DND-41 (cell line): ENCODE data around the gene TENT4B.

Experiments
- ATAC-seq: fragments of 200-7000 bp; cut with Tn5 transposase; 3 replicates; pipeline ENCODE4 v1.9.1; 2021; ENCODE audit warnings: low read depth; ENCODE audit not compliant: insufficient read depth
- DNase-seq: peaks from one replicate; pipeline ENCODE4 v3.0.0-alpha.2; 2020
- H2AFZ ChIP-seq: 2 replicates; pipeline ENCODE4 v1.6.0; 2012; ENCODE audit warnings: low read depth, low read length
- H3K27ac ChIP-seq: 2 replicates; pipeline ENCODE4 v1.5.1; 2012; ENCODE audit warnings: low read length, inconsistent platforms
- H3K27me3 ChIP-seq: fragments of 200-600 bp; sonication (generic); 2 replicates; pipeline ENCODE4 v1.6.0; 2012; ENCODE audit warnings: low read length, mild to moderate bottlenecking, inconsistent platforms; ENCODE audit not compliant: insufficient read depth, poor library complexity
- H3K36me3 ChIP-seq: 2 replicates; pipeline ENCODE4 v1.5.1; 2012; ENCODE audit warnings: low read length, inconsistent platforms; ENCODE audit not compliant: insufficient read depth
- H3K4me1 ChIP-seq: 2 replicates; pipeline ENCODE4 v1.5.1; 2012; ENCODE audit warnings: mild to moderate bottlenecking, low read length; ENCODE audit not compliant: insufficient read depth
- H3K4me2 ChIP-seq: 2 replicates; pipeline ENCODE4 v1.6.0; 2012; ENCODE audit warnings: mild to moderate bottlenecking, moderate library complexity, low read length, inconsistent platforms; ENCODE audit not compliant: insufficient read depth
- H3K4me3 ChIP-seq, 2 experiments: fragments of 200-600 bp in 1 of 2; shearing (Covaris generic) in 1 of 2; 2 replicates each; pipeline ENCODE4 v1.5.1; 2012 to 2016; ENCODE audit warnings: inconsistent platforms in 2 of 2, low read length in 2 of 2, mild to moderate bottlenecking in 2 of 2, low read depth in 1 of 2, moderate library complexity in 1 of 2
- H3K79me2 ChIP-seq: 2 replicates; pipeline ENCODE4 v1.6.0; 2012; ENCODE audit warnings: low read length, inconsistent platforms; ENCODE audit not compliant: insufficient read depth
- H3K9ac ChIP-seq: 2 replicates; pipeline ENCODE4 v1.6.0; 2012; ENCODE audit warnings: low read depth, mild to moderate bottlenecking, inconsistent platforms, low read length, moderate library complexity
- H3K9me3 ChIP-seq: 2 replicates; pipeline ENCODE4 v1.5.1; 2012; ENCODE audit warnings: low read length, moderate library complexity, mild to moderate bottlenecking, inconsistent platforms; ENCODE audit not compliant: insufficient read depth, severe bottlenecking
- H4K20me1 ChIP-seq: 2 replicates; pipeline ENCODE4 v1.6.0; 2012; ENCODE audit warnings: low read length; ENCODE audit not compliant: insufficient read depth
- CTCF ChIP-seq: IDR thresholded peaks from 2 replicates; pipeline ENCODE4 v1.5.1; 2012; ENCODE audit warnings: borderline replicate concordance, low read length, moderate library complexity, mild to moderate bottlenecking; ENCODE audit not compliant: poor library complexity, severe bottlenecking; ENCODE audit errors: extremely low read depth
- EZH2 ChIP-seq: IDR thresholded peaks from 3 replicates; pipeline ENCODE4 v1.6.1; 2012; ENCODE audit warnings: borderline replicate concordance, low read depth, mild to moderate bottlenecking, moderate library complexity, low read length, inconsistent platforms; ENCODE audit not compliant: severe bottlenecking

TENT4B gene

GRCh38 chr16:50172195-50172922 lies 19.3 kb downstream of the TENT4B start:
- DNase-seq (no peak), ATAC-seq (no peak)
- H3K27ac ChIP-seq: no peak overlapping the region
- H2AFZ ChIP-seq: no peak overlapping the region
- no peak overlapping the region for H3K4me2 ChIP-seq
- peaks cover 56% of the 10 kb centered on the region for H3K79me2 ChIP-seq
- H3K9me3 ChIP-seq: no peaks in the 10 kb centered on the region
- TF ChIP-seq CTCF (no peak), EZH2 (no peak)
- H3K4me3 ChIP-seq: no peak overlapping the region
- peaks cover 21% of the 10 kb centered on the region; the same call in 1 of the 2 replicates for H4K20me1 ChIP-seq
- H3K9ac ChIP-seq: no peak overlapping the region
- no peaks in the 10 kb centered on the region for H3K4me1 ChIP-seq
- H3K27me3 ChIP-seq: no peaks in the 10 kb centered on the region
- H3K36me3 ChIP-seq: no peaks in the 10 kb centered on the region

- H3K36me3 ChIP-seq: no peaks in the 10 kb centered on the region
- no peak overlapping the region for H3K9ac ChIP-seq
- no peak overlapping the region for H3K4me2 ChIP-seq
- no peaks in the 10 kb centered on the region for H3K4me1 ChIP-seq
- H3K4me3 ChIP-seq: no peak overlapping the region
- ATAC-seq: no peak
- no peak overlapping the region for H3K27ac ChIP-seq
- H4K20me1 ChIP-seq: peaks cover 21% of the 10 kb centered on the region; the same call in 1 of the 2 replicates
- no peaks in the 10 kb centered on the region for H3K9me3 ChIP-seq
- DNase-seq: no peak
- no peak overlapping the region for H2AFZ ChIP-seq
- peaks cover 57% of the 10 kb centered on the region for H3K79me2 ChIP-seq
- H3K27me3 ChIP-seq: no peaks in the 10 kb centered on the region
- TF ChIP-seq CTCF (no peak), EZH2 (no peak)
These were observed 20.2 kb downstream of the TENT4B start for GRCh38 chr16:50173316-50173715.

GRCh38 chr16:50178491-50178941 lies 25.4 kb downstream of the TENT4B start:
- no peak overlapping the region for H3K4me3 ChIP-seq
- no peak overlapping the region for H3K4me2 ChIP-seq
- no peak overlapping the region for H3K27ac ChIP-seq
- peaks cover 44% of the 10 kb centered on the region; the same call in 1 of the 2 replicates for H3K79me2 ChIP-seq
- H2AFZ ChIP-seq: no peak overlapping the region
- no peaks in the 10 kb centered on the region for H3K4me1 ChIP-seq
- no peaks in the 10 kb centered on the region for H3K27me3 ChIP-seq
- H3K9ac ChIP-seq: no peak overlapping the region
- no peaks in the 10 kb centered on the region for H3K36me3 ChIP-seq
- no peaks in the 10 kb centered on the region; the same call in 1 of the 2 replicates for H4K20me1 ChIP-seq
- no peak for ATAC-seq
- H3K9me3 ChIP-seq: no peaks in the 10 kb centered on the region
- TF ChIP-seq EZH2 (no peak), CTCF (no peak)
- DNase-seq: no peak
